ENCODE results near the gene ZNF519.
A peak's percentile ranks its signal among the peaks of the same experiment; 100 is the strongest.
"Not testable (repeated sequence)": the region's sequence is repeated elsewhere in the genome, so short reads cannot be mapped to it uniquely, and the experiment has no call there.

The ZNF519 gene

DNA sequence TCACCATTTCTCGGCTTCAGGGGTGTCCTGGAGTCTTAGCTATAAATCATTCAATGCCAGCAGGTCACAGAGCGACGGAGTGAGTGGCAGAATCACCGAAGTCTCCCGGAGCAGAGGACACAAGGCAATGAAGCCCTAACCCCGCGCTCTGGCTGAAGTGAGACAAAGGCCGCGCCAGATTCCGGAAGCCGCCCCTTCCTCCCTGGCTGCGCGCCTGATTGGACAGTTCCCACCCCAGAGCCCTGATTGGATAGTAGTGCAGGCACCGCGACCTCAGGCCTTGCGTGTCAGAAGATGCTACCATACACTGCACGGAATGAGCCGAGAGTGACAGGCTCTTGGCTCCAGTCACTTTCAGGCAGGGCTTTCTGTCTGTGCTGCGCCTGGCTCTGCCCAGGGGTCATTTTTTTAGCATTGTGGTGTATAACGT is at the start of gene ZNF519:
Gene ZNF519 (minus strand): TSS at position 165 of the 430 bp plus-strand sequence. CDS start 158 bp downstream, at position 7.
- H3K4me1 ChIP-seq (ENCODE audit: insufficient read depth, low read length); H3K27me3 ChIP-seq (ENCODE audit: insufficient read depth, low read length); H3K27ac ChIP-seq (ENCODE audit: low read length): not testable (repeated sequence)

DNA sequence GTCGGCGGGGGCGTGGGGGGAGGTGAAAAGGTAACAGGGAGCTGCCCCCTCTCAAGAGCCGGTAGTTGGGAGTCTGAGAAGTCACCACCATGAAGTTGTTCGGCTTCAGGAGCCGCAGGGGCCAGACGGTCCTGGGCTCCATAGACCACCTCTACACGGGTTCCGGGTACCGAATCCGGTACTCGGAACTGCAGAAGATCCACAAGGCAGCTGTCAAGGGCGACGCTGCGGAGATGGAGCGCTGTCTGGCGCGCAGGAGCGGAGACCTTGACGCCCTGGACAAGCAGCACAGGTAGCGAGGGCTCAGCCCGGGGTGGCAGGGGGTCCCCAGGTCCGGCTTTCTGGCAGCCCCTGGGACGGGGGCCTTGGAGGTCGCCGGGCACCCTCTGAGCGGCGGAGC is 47.1 kb upstream of the ZNF519 start:
- Histone ChIP-seq H3K36me3 (ENCODE audit: insufficient read depth, low read depth, low read length) (no peaks in the 10 kb centered on the region), H3K9ac (ENCODE audit: low read depth, low read length) (no peak overlapping the region), H3K4me1 (ENCODE audit: insufficient read depth, low read length) (no peaks in the 10 kb centered on the region), H3K4me3 (ENCODE audit: low read length) (peak overlapping the region; percentile 40; the same call in 1 of the 2 replicates), H3K9me3 (ENCODE audit: insufficient read depth, low read depth, low read length) (no peaks in the 10 kb centered on the region), H3K27me3 (ENCODE audit: insufficient read depth, low read length) (peaks cover 10% of the 10 kb centered on the region), H3K27ac (ENCODE audit: low read length) (no peak overlapping the region)

More for the DNA sequence above, at the start of gene ZNF519:
- H3K9me3 ChIP-seq (ENCODE audit: insufficient read depth, low read depth, low read length); H3K36me3 ChIP-seq (ENCODE audit: insufficient read depth, low read depth, low read length): not testable (repeated sequence)
- H3K9ac ChIP-seq (ENCODE audit: low read depth, low read length): peak within 1 kb of the TSS; percentile 94
- peak within 1 kb of the TSS; percentile 89 for H3K4me3 ChIP-seq (ENCODE audit: low read length)

- not testable (repeated sequence) for H3K4me1 ChIP-seq (ENCODE audit: insufficient read depth, low read length); H3K27ac ChIP-seq (ENCODE audit: low read length); H3K27me3 ChIP-seq (ENCODE audit: insufficient read depth, low read length); H3K9me3 ChIP-seq (ENCODE audit: insufficient read depth, low read depth, low read length); H3K36me3 ChIP-seq (ENCODE audit: insufficient read depth, low read depth, low read length); H3K9ac ChIP-seq (ENCODE audit: low read depth, low read length)
- H3K4me3 ChIP-seq (ENCODE audit: low read length): peak overlapping the region; percentile 40; the same call in 1 of the 2 replicates
Observed at GRCh38 chr18:14178321-14179196, 46.3 kb upstream of the ZNF519 start.

DNA sequence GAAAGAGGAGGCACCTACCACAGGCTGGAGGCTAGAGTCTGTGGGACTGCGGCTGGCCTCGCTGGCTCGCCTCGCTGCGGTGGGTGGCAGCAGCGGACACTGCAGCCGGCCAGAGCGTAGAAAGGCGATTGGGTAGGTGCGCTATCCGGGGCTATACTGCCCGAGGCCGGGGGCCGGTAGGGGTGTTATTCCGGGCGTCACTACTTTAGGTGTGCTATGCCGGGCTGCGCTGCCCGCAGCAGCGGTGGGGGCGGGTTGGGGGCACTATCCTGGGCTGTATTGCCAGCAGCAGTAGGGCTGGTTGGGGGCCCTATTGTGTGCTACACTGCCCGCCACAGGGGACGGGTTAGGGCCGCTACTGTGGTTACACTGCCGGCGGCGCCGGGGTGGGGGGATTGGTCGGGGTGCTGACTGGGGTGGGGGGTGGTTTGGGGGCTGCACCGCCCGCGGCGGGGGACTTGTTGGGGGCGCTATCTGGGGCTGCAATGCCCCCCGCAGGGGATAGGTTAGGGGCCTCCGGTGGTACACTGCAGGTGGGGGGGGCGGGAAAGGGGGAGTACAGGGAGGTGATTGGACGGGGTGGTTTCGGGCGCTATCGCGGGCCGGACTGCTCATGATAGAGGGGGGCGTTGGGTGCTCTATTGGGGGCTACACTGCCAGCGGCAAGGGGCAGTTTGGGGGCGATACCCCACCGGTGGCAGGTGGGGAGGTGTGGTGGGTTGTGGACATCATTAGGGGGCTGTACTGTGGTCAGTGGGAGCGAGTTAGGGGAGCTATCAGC is 45.5 kb upstream of the ZNF519 start:
- H3K9me3 ChIP-seq (ENCODE audit: insufficient read depth, low read depth, low read length); H3K36me3 ChIP-seq (ENCODE audit: insufficient read depth, low read depth, low read length); H3K4me3 ChIP-seq (ENCODE audit: low read length); H3K27ac ChIP-seq (ENCODE audit: low read length); H3K27me3 ChIP-seq (ENCODE audit: insufficient read depth, low read length); H3K9ac ChIP-seq (ENCODE audit: low read depth, low read length); H3K4me1 ChIP-seq (ENCODE audit: insufficient read depth, low read length): not testable (repeated sequence)

DNA sequence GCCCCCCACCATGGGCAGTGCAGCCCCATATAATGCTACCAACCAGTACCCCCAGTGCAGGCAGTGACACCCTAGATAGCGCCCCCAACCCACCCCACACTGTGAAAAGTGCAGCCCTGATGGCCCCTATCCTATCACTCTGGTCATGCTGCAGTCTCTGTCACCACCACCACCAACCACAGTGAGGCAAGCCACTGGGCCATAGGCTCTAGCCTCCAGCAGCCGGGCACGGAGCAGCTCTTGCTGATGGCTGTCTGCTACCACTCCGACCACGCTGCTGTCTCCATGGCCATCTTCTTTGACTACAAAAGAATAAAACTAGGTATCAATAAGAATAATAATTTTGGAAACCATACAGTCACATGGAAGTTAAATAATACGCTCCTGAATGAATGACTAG is 43.2 kb upstream of the ZNF519 start:
- H3K4me1 ChIP-seq (ENCODE audit: insufficient read depth, low read length); H3K4me3 ChIP-seq (ENCODE audit: low read length); H3K36me3 ChIP-seq (ENCODE audit: insufficient read depth, low read depth, low read length); H3K9me3 ChIP-seq (ENCODE audit: insufficient read depth, low read depth, low read length); H3K9ac ChIP-seq (ENCODE audit: low read depth, low read length); H3K27ac ChIP-seq (ENCODE audit: low read length); H3K27me3 ChIP-seq (ENCODE audit: insufficient read depth, low read length): not testable (repeated sequence)

GRCh38 chr18:14174706-14175085 is 42.5 kb upstream of the ZNF519 start:
- H3K27ac ChIP-seq (ENCODE audit: low read length): no peak overlapping the region
- no peak overlapping the region for H3K4me3 ChIP-seq (ENCODE audit: low read length)

DNA sequence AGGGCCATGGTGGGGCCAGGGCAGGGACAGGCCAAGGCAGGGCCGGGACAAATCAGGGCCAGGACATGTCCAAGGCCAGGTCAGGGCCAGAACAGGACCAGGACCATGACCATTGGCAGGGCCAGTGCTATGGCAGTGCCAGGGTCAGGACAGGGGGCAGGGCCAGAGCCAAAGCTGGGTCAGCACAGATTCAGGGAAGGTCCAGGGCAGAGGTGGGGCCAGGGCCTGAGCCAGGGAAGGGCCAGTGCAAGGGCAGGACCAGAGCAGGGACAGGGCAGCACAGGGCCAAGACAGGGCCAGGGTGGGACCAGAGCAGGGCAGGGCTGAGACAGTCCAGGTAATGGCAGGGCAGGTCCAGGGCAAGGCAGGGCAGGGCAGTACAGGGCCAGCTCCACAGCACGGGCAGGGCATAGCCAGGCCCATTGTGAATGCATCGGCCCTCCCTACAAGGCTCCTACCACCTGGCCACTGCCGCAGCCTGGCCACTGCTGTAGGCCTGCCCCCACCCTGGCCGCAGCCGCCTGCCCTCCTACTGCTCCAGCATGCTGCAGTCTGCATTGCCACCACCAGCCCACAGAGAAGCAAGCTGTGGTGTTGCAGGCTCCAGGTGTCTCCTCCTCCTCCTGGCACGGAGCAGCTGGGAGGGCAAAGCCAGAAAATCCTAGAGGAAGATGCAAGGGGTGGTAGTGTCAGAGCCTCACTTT is 41.9 kb upstream of the ZNF519 start:
- H3K4me1 ChIP-seq (ENCODE audit: insufficient read depth, low read length); H3K9ac ChIP-seq (ENCODE audit: low read depth, low read length); H3K27me3 ChIP-seq (ENCODE audit: insufficient read depth, low read length); H3K4me3 ChIP-seq (ENCODE audit: low read length); H3K9me3 ChIP-seq (ENCODE audit: insufficient read depth, low read depth, low read length); H3K36me3 ChIP-seq (ENCODE audit: insufficient read depth, low read depth, low read length); H3K27ac ChIP-seq (ENCODE audit: low read length): not testable (repeated sequence)

More at GRCh38 chr18:14174706-14175085, 42.5 kb upstream of the ZNF519 start:
- Histone ChIP-seq H3K4me1 (ENCODE audit: insufficient read depth, low read length) (no peaks in the 10 kb centered on the region), H3K9me3 (ENCODE audit: insufficient read depth, low read depth, low read length) (no peaks in the 10 kb centered on the region), H3K36me3 (ENCODE audit: insufficient read depth, low read depth, low read length) (no peaks in the 10 kb centered on the region), H3K27me3 (ENCODE audit: insufficient read depth, low read length) (peaks cover 5% of the 10 kb centered on the region), H3K9ac (ENCODE audit: low read depth, low read length) (no peak overlapping the region)

- not testable (repeated sequence) for H3K36me3 ChIP-seq (ENCODE audit: insufficient read depth, low read depth, low read length); H3K27me3 ChIP-seq (ENCODE audit: insufficient read depth, low read length); H3K9me3 ChIP-seq (ENCODE audit: insufficient read depth, low read depth, low read length); H3K4me1 ChIP-seq (ENCODE audit: insufficient read depth, low read length); H3K9ac ChIP-seq (ENCODE audit: low read depth, low read length); H3K27ac ChIP-seq (ENCODE audit: low read length); H3K4me3 ChIP-seq (ENCODE audit: low read length)
Observed at GRCh38 chr18:14173116-14173951, 41.1 kb upstream of the ZNF519 start.

GRCh38 chr18:14172142-14173115 is 40.2 kb upstream of the ZNF519 start:
- H3K4me3 ChIP-seq (ENCODE audit: low read length); H3K27me3 ChIP-seq (ENCODE audit: insufficient read depth, low read length); H3K4me1 ChIP-seq (ENCODE audit: insufficient read depth, low read length); H3K27ac ChIP-seq (ENCODE audit: low read length); H3K9ac ChIP-seq (ENCODE audit: low read depth, low read length); H3K36me3 ChIP-seq (ENCODE audit: insufficient read depth, low read depth, low read length); H3K9me3 ChIP-seq (ENCODE audit: insufficient read depth, low read depth, low read length): not testable (repeated sequence)

GRCh38 chr18:14171301-14172141 is 39.3 kb upstream of the ZNF519 start:
- not testable (repeated sequence) for H3K4me3 ChIP-seq (ENCODE audit: low read length); H3K27me3 ChIP-seq (ENCODE audit: insufficient read depth, low read length); H3K36me3 ChIP-seq (ENCODE audit: insufficient read depth, low read depth, low read length); H3K4me1 ChIP-seq (ENCODE audit: insufficient read depth, low read length); H3K27ac ChIP-seq (ENCODE audit: low read length); H3K9me3 ChIP-seq (ENCODE audit: insufficient read depth, low read depth, low read length); H3K9ac ChIP-seq (ENCODE audit: low read depth, low read length)

All from iPS-20b (cell line).